Smooth muscle cell (in vitro differentiated cells): ENCODE measurements around the gene PLOD3. TPM values are rescaled to one million over a fixed set of nuclear protein-coding genes. Genes with fewer than 3 reads are reported as not detected.

Source experiments
- DNase-seq: peaks from one replicate; lab custom pipeline; 2025; ENCODE audit not compliant: unreplicated experiment; lab: John Stamatoyannopoulos, UW
- H2AFZ ChIP-seq: fragments of 200-600 bp; sonication (generic); 2 replicates; pipeline ENCODE4 v1.6.0; 2016; ENCODE audit warnings: antibody characterized with exemption, low read depth, mild to moderate bottlenecking
- H3F3A ChIP-seq: fragments of 200-600 bp; sonication (generic); 2 replicates; pipeline ENCODE4 v1.6.0; 2017; ENCODE audit warnings: antibody characterized with exemption, low read depth
- H3K27ac ChIP-seq: fragments of 200-600 bp; sonication (generic); 2 replicates; pipeline ENCODE4 v1.5.1; 2016; ENCODE audit warnings: low read depth, mild to moderate bottlenecking
- H3K27me3 ChIP-seq: fragments of 200-600 bp; sonication (generic); 2 replicates; pipeline ENCODE4 v1.6.1; 2016; ENCODE audit warnings: low read depth, mild to moderate bottlenecking
- H3K36me3 ChIP-seq: fragments of 200-600 bp; sonication (generic); 2 replicates; pipeline ENCODE4 v1.5.1; 2016; ENCODE audit warnings: low read depth
- H3K4me1 ChIP-seq: fragments of 200-600 bp; sonication (generic); 2 replicates; pipeline ENCODE4 v1.5.1; 2016; ENCODE audit warnings: low read depth
- H3K4me2 ChIP-seq: fragments of 200-600 bp; sonication (generic); 2 replicates; pipeline ENCODE4 v1.6.0; 2016; ENCODE audit warnings: mild to moderate bottlenecking
- H3K4me3 ChIP-seq: fragments of 200-600 bp; sonication (generic); 2 replicates; pipeline ENCODE4 v1.5.1; 2016; ENCODE audit warnings: mild to moderate bottlenecking
- H3K79me2 ChIP-seq: fragments of 200-600 bp; sonication (generic); 2 replicates; pipeline ENCODE4 v1.6.0; 2016; ENCODE audit warnings: low read depth, mild to moderate bottlenecking
- H3K9ac ChIP-seq: fragments of 200-600 bp; sonication (generic); 2 replicates; pipeline ENCODE4 v1.6.0; 2016; ENCODE audit warnings: low read depth
- H3K9me3 ChIP-seq: fragments of 200-600 bp; sonication (generic); replicated peaks from 2 replicates; pipeline ENCODE4 v1.5.1; 2016; ENCODE audit warnings: low read depth
- H4K20me1 ChIP-seq: fragments of 200-600 bp; sonication (generic); 2 replicates; pipeline ENCODE4 v1.6.0; 2016; ENCODE audit warnings: low read depth
- WGBS: methylation state at CpG from one replicate; pipeline ENCODE4 v1.1.7; 2016; ENCODE audit warnings: low lambda C conversion rate; 5-methylcytosine and 5-hydroxymethylcytosine counted together
- polyA plus RNA-seq: library from polyadenylated mRNA; unstranded; fragments of >200 nt; fragmentation: Nextera tagmentation; extraction: Ambion mirVana; gene quantifications from 2 replicates; pipeline ENCODE4 v1.2.1, GENCODE V29; 2016
- total RNA-seq: library from RNA; depleted of rRNA; stranded (reverse); fragments of >200 nt; gene quantifications from 2 replicates; pipeline ENCODE4 v1.2.3, GENCODE V29; 2014
- TF ChIP-seq, protein P1 (sequence below): fragments of 200-600 bp; sonication (generic); IDR thresholded peaks from 2 replicates; pipeline ENCODE4 v1.5.1; 2017; ENCODE audit warnings: borderline replicate concordance, mild to moderate bottlenecking, antibody characterized with exemption; ENCODE audit not compliant: insufficient read depth, poor library complexity, severe bottlenecking

PLOD3 gene
- total and polyA plus RNA-seq, 2 experiments from 2014 or later = 58.4 to 168 TPM

DNA sequence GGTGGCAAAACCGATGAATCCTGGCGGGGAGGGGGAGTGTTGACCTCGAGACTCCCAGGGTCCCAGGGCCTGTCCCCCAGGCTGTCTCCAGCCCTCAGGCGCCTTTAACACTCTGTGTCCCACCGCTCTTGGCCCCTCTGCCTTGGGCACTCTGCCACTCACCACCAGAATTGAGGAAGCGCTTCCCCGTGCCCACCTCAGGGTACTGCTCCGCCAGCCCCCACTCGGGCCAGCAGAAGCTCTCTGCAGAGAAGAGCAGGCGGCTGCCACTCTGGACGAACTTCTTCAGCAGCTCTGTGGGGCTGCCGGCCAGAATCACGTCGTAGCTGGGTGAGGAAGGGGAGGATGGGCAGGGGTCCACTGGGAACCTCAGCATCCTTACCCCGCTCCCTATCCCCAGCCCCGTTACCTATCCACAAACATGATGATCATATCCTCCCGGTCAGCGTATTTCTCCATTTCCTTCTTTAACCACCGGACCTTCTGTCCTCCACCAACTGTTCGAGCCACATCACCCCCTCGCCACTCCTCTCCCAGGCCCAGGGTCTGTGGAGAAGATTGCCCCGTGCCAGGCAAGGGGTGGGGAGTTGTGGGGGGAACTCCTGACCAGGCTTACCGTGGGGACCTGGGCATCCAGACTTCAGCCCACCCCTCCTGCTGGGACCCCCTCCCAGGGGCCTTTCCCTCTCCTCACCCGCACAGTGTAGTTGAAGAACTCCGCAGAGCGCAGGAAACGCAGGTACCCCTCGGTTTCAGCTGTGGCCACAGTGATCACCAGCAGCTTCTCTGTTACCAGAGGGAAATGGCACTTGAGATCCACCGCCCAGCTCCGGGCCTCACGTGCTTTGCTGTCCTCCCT, 1.2 kb downstream of the PLOD3 start:
- Histone ChIP-seq H3K9ac (peak overlapping the region; percentile 94), H3F3A (no peaks in the 10 kb centered on the region), H3K27me3 (no peaks in the 10 kb centered on the region), H3K36me3 (no peaks in the 10 kb centered on the region), H2AFZ (peak overlapping the region; percentile 75), H3K4me3 (peak overlapping the region; percentile 74), H3K79me2 (peaks cover 51% of the 10 kb centered on the region), H3K4me1 (peaks cover 10% of the 10 kb centered on the region), H3K4me2 (peak overlapping the region; percentile 98), H4K20me1 (peaks cover 17% of the 10 kb centered on the region), H3K9me3 (no peaks in the 10 kb centered on the region), H3K27ac (peak overlapping the region; percentile 98)
- TF ChIP-seq, protein P1, sequence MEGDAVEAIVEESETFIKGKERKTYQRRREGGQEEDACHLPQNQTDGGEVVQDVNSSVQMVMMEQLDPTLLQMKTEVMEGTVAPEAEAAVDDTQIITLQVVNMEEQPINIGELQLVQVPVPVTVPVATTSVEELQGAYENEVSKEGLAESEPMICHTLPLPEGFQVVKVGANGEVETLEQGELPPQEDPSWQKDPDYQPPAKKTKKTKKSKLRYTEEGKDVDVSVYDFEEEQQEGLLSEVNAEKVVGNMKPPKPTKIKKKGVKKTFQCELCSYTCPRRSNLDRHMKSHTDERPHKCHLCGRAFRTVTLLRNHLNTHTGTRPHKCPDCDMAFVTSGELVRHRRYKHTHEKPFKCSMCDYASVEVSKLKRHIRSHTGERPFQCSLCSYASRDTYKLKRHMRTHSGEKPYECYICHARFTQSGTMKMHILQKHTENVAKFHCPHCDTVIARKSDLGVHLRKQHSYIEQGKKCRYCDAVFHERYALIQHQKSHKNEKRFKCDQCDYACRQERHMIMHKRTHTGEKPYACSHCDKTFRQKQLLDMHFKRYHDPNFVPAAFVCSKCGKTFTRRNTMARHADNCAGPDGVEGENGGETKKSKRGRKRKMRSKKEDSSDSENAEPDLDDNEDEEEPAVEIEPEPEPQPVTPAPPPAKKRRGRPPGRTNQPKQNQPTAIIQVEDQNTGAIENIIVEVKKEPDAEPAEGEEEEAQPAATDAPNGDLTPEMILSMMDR = no peak
- WGBS = 65% methylated on average over 31 of the region's 31 CpGs
- DNase-seq = no peak

DNA sequence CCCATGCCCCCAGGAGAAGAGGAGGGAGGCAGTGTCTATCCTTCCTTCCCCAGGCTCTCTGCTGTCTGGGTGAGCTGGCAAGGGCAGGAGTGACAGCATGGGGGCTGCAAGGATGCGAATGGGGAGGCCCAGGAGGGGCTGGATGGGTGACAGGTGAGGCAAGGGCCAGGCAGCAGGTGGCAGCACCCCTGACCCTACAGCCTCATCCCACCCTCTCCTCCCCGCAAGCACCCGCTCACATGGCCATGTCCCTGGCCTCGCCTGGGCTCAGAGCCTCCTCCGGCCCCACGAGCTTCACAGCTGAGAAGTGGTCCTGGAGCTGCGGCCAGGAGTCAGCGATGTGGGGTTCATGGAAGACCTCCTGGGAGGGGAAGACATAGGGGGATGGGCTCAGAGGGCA, 5.4 kb downstream of the PLOD3 start:
- 97% methylated on average over 8 of the region's 8 CpGs for WGBS
- H3K9me3 ChIP-seq = no peaks in the 10 kb centered on the region
- H3K36me3 ChIP-seq = no peaks in the 10 kb centered on the region
- H3K27ac ChIP-seq = no peak overlapping the region
- H2AFZ ChIP-seq = no peak overlapping the region
- no peaks in the 10 kb centered on the region for H3F3A ChIP-seq
- H3K27me3 ChIP-seq = no peaks in the 10 kb centered on the region
- H3K79me2 ChIP-seq = peaks cover 14% of the 10 kb centered on the region
- H3K4me1 ChIP-seq = peaks cover 10% of the 10 kb centered on the region
- TF ChIP-seq, protein P1 = no peak
- H4K20me1 ChIP-seq = no peaks in the 10 kb centered on the region
- no peak overlapping the region for H3K9ac ChIP-seq
- no peak overlapping the region for H3K4me2 ChIP-seq
- no peak overlapping the region for H3K4me3 ChIP-seq
- no peak for DNase-seq

DNA sequence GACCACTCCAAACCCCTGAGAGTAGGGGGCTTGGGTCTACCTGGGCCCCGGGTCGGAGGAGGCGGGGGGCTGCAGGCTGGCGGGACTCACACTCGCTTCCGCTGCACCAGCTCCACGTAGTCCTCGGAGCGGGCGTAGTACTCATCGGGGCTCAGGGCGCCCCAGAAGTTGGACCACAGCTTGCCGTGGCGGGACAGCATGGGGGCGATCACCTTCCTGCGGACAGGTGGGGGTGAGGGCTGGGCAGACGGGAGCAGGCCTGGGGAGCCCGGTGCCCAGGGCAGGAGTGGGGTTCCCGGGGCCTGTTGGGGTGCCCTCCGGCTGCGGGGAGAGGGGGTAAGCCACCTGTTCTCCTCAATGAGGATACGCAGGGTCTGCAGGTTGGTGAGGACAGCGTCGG, 5.9 kb downstream of the PLOD3 start:
- no peaks in the 10 kb centered on the region for H4K20me1 ChIP-seq
- DNase-seq = no peak
- no peak overlapping the region for H3K4me2 ChIP-seq
- peaks cover 9% of the 10 kb centered on the region for H3K79me2 ChIP-seq
- no peaks in the 10 kb centered on the region for H3K9me3 ChIP-seq
- H3K4me1 ChIP-seq = peaks cover 6% of the 10 kb centered on the region
- H3K9ac ChIP-seq = no peak overlapping the region
- TF ChIP-seq, protein P1 = no peak
- no peak overlapping the region for H3K4me3 ChIP-seq
- no peaks in the 10 kb centered on the region for H3K27me3 ChIP-seq
- H3K27ac ChIP-seq = no peak overlapping the region
- 98% methylated on average over 23 of the region's 24 CpGs for WGBS
- no peaks in the 10 kb centered on the region for H3F3A ChIP-seq
- no peak overlapping the region for H2AFZ ChIP-seq
- no peaks in the 10 kb centered on the region for H3K36me3 ChIP-seq
